PFSK-1 (cell line): ENCODE measurements around the gene IFNG-AS1.

ENCODE experiments used
- FOXP2 ChIP-seq: optimal IDR thresholded peaks from 2 replicates; pipeline ENCODE3; 2011; ENCODE audit warnings: borderline replicate concordance, control low read depth, inconsistent platforms; ENCODE audit not compliant: insufficient read depth; ENCODE audit errors: extremely low read length, extremely low read depth
- POLR2AphosphoS5 ChIP-seq: IDR thresholded peaks from 2 replicates; pipeline ENCODE4 v1.6.1; 2012; ENCODE audit warnings: low read depth, mild to moderate bottlenecking, control low read depth, low read length, moderate library complexity
- REST ChIP-seq, 2 experiments: IDR thresholded peaks; 2 replicates each; pipeline versions ENCODE4 v1.6.1 to v1.8.0; 2011 to 2012; ENCODE audit warnings: low read depth in 2 of 2, low read length in 2 of 2, control low read depth in 1 of 2, inconsistent platforms in 1 of 2, mild to moderate bottlenecking in 1 of 2, moderate library complexity in 1 of 2; ENCODE audit not compliant: insufficient read depth in 1 of 2
- SIN3A ChIP-seq: IDR thresholded peaks from 2 replicates; pipeline ENCODE4 v1.6.1; 2012; ENCODE audit warnings: mild to moderate bottlenecking, low read length, moderate library complexity, borderline replicate concordance; ENCODE audit not compliant: insufficient read depth
- TAF1 ChIP-seq: IDR thresholded peaks from 2 replicates; pipeline ENCODE4 v1.6.1; 2012; ENCODE audit warnings: low read length, control low read depth, borderline replicate concordance; ENCODE audit not compliant: insufficient read depth

Gene IFNG-AS1

GRCh38 chr12:68016136-68016535, 26.9 kb downstream of the IFNG-AS1 start:
- TF ChIP-seq REST (IDR thresholded peaks at IDR 0.05; ENCODE audit: insufficient read depth in 1 of 2, low read depth in 2 of 2, low read length in 2 of 2): no peak
- no peak for TF ChIP-seq SIN3A
- no peak for TF ChIP-seq TAF1
- TF ChIP-seq FOXP2: no peak
- TF ChIP-seq POLR2AphosphoS5: no peak

- TF ChIP-seq FOXP2: no peak
Measured at GRCh38 chr12:68018315-68018714, 29.1 kb downstream of the IFNG-AS1 start.

- no peak for TF ChIP-seq TAF1
- TF ChIP-seq REST (IDR thresholded peaks at IDR 0.05; ENCODE audit: insufficient read depth in 1 of 2, low read depth in 2 of 2, low read length in 2 of 2): no peak
- TF ChIP-seq POLR2AphosphoS5: no peak
- no peak for TF ChIP-seq FOXP2
- TF ChIP-seq SIN3A: no peak
Measured at GRCh38 chr12:68020049-68020448, 30.8 kb downstream of the IFNG-AS1 start.

- no peak for TF ChIP-seq POLR2AphosphoS5
- no peak for TF ChIP-seq SIN3A
- no peak for TF ChIP-seq TAF1
- no peak for TF ChIP-seq FOXP2
- TF ChIP-seq REST (IDR thresholded peaks at IDR 0.05; ENCODE audit: insufficient read depth in 1 of 2, low read depth in 2 of 2, low read length in 2 of 2): no peak
Measured at GRCh38 chr12:68020699-68021098, 31.5 kb downstream of the IFNG-AS1 start.

GRCh38 chr12:68028647-68029046, 39.4 kb downstream of the IFNG-AS1 start:
- no peak for TF ChIP-seq SIN3A
- no peak for TF ChIP-seq TAF1
- no peak for TF ChIP-seq FOXP2
- no peak for TF ChIP-seq REST (IDR thresholded peaks at IDR 0.05; ENCODE audit: insufficient read depth in 1 of 2, low read depth in 2 of 2, low read length in 2 of 2)
- TF ChIP-seq POLR2AphosphoS5: no peak

- TF ChIP-seq TAF1 (no peak), SIN3A (no peak), REST (IDR thresholded peaks at IDR 0.05; ENCODE audit: insufficient read depth in 1 of 2, low read depth in 2 of 2, low read length in 2 of 2) (no peak), POLR2AphosphoS5 (no peak), FOXP2 (no peak)
Measured at GRCh38 chr12:68030248-68030647, 41.0 kb downstream of the IFNG-AS1 start.
